ENCODE measurements around the gene NR2C1.

The NR2C1 gene

GRCh38 chr12:95083471-95083870, 10.1 kb upstream of the NR2C1 start:
- DNase-seq = no peak

DNA sequence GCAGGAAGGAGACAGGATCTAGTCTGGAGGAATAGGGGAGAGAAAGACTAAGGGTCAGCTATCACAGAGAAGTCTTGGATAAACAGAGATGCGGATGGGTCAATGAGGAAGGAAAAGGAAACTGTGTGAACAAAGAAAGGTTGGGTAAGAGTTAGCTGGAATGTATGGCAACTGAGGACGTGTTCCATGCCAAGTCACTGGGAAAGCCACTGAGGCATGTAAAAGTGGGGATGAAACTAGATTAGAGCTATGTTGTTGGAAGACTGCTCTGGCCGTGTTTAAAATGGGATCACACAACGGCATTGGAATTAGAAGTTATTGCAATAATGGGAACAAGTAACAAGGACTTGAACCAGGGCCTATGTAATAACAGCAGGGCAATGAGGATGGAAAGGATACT, 3.9 kb upstream of the NR2C1 start:
- no peak for DNase-seq

DNA sequence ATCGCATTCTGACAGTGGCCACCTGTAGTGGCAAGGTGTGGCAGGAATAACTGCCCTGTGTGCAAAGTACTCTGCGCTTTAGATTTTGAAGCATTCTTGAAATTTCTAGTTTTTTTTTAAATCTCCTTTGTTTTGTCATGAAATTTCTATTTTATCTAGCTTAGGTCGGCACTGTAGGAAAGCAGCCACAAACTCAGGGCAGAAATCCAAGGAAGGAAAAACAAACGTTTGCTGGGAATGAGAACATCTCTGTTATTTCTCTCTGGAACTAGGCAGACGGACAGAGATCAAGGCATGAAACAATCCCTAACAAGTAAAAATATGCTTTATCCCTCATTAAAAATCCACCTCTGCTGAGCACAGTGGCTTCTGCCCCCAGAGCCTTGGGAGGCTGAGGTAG, 1.3 kb upstream of the NR2C1 start:
- no peak for DNase-seq

GRCh38 chr12:95073698-95074520, 491 bp upstream of the NR2C1 start:
- DNase-seq = no peak

DNA sequence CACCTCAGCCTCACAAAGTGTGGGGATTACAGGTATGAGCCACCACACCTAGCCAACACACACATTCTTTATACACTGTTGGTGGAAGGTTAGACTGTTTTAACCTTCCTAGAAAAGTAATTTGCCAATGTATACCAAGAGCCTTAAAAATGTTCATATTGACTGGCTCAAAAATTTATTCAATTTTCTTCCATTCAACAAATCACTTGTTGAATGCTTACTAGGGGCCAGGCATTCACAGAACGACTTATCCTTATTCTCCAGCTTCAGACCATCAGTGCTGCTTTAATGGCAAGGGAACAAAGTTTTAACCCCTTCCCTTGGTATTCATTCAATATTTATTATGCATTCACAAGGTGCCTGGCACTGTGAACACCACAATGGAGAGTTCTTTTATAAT, 3.0 kb downstream of the NR2C1 start:
- no peak for DNase-seq

- no peak for DNase-seq
Measured at GRCh38 chr12:95066091-95066855, 7.1 kb downstream of the NR2C1 start.

DNA sequence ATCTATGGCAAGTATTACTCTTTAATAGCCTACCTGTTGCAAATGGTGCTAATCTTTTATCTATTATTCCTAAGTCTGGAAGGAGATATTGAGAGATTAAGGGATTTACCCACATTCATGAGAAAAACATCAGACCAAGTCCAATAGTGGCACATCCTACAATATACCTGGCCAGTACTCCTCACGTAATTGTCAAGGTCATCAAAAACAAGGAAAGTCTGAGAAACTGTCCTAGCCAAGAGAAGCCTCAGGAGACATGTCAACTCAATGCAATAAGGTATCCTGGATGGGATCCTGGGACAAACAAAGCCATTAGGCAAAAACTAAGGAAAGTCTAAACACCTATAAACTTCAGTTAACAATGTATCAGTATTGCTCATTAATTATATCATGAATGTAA, 12.5 kb downstream of the NR2C1 start:
- DNase-seq = no peak

GRCh38 chr12:95059984-95060383, 13.4 kb downstream of the NR2C1 start:
- DNase-seq = no peak

GRCh38 chr12:95057424-95057823, 16.0 kb downstream of the NR2C1 start:
- DNase-seq = no peak

DNA sequence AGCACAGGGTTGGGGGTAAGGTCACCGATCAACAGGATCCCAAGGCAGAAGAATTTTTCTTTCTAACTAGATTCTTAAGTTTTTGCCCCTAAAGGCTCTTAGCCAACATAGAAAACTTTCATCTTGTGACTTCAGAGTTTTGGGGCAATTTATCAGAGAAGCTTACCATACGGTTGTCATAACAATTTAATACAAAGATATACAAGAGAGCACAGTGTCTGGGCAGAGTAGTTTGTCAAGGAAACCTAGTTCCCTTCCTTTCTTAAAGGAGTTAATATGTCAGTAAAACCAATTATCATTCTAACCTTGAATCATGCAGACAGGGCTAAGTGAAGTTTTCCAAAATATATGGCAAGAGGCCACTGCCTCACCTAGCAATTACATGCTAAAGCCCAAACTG, 18.4 kb downstream of the NR2C1 start:
- DNase-seq = no peak

DNA sequence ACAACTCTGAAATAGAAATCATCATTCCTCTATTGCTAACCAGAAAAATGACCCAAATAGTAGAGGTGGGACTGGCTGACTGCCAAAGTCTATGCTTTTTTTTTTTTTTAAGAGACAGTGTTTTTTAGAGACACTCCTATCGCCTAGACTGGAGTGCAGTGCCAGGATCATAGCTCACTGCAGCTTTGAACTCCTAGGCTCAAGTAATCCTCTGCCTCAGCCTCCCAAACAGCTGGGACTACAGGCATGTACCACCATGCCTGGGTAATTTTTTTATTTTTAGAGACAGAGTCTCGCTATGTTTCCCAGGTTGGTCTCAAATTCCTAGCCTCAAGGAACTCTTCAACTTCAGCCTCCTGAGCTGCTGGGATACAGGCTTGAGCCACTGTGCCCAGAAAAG, 19.2 kb downstream of the NR2C1 start:
- DNase-seq = no peak

GRCh38 chr12:95051241-95051640, 22.2 kb downstream of the NR2C1 start:
- no peak for DNase-seq

GRCh38 chr12:95037906-95038305, 35.5 kb downstream of the NR2C1 start:
- no peak for DNase-seq

DNA sequence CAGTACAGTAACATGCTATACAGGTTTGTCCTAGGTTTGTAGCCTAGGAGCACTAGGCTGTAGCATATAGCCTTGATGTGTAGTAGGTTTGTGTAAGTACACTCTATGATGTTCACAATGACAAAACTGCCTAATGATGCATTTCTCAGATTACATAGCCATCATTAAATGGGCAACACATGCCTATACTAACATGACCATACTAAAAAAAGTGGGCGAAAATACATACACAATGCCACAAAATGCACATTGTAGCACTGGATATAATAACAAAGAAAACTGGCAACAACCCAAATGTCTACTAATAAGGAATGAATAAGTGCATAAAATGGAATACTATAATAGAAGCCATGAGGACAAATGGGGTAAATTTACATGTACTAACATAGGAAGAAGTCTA, 38.7 kb downstream of the NR2C1 start:
- DNase-seq = no peak

- no peak for DNase-seq
Measured at GRCh38 chr12:95022477-95022876, 50.9 kb downstream of the NR2C1 start.

DNA sequence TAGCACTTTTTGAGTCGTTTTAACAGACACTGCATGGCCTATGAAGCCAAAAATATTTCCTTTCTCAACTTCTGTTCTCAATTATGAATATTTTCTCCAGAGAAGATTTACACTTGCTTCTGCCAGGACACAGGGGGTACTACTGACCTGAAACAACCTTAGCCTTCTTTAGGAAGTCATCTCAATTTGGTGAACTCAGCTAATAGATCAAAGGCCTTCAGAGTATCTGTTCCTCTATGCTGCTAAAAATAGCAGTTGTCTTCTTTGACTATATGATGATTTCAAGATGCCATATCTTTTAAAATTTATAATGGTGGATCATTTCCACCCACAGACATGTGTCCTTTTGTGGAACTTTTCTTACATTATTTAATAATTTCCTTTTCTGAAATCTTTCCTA, 55.9 kb downstream of the NR2C1 start:
- no peak for DNase-seq

GRCh38 chr12:95016120-95016519, 57.3 kb downstream of the NR2C1 start:
- no peak for DNase-seq

DNA sequence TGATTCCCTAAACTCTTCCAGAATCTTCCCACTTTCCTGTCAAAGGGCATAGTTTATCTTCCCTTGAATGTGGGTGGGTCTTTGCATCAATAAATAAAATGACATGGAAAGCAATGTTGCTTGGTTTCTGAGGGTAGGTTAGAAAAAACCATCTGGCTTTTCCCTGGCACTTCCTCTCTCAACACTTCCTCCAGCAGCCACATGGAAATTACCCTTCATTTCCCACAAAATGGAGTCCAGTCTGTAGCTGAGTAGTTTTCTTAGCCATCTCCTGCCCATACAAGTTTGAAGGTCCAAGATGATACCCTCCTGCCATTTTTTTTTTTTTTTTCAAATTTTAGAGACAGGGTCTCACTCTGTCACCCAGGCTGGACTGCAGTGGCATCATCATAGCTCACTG, 58.9 kb downstream of the NR2C1 start:
- no peak for DNase-seq

DNA sequence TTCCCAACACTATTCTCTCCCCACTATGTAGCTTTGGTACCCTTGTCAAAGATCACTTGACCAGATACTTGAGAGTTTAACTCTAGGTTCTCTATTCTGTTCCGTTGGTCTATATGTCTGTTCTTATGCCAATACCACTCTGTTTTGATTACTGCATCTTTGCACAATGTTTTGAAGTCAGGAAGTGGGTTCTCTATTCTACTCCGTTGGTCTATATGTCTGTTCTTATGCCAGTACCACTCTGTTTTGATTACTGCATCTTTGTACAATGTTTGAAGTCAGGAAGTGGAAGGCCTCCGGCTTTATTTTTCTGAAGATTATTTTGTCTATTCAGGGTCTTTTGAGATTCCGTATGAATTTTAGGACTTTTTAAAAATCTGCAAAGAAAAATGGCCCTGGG, 67.2 kb downstream of the NR2C1 start:
- DNase-seq = no peak

- no peak for DNase-seq
Measured at GRCh38 chr12:95004610-95005009, 68.8 kb downstream of the NR2C1 start.

DNA sequence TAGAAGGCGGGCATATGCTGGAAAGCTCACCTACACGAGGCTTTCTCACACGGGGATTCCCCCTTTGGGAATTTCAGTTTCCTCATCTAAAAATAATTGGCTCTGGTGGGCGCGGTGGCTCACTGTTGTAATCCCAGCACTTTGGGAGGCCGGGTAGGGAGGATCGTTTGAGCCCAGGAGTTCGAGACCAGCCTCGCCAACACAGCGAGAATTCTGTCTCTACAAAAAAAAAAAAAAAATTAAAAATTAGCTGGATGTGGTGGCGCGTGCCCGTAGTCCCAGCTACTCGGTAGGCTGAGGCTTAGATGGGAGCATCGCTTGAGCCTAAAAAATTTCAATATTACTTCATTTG, 69.5 kb downstream of the NR2C1 start:
- no peak for DNase-seq

GRCh38 chr12:95003213-95003920, 70.1 kb downstream of the NR2C1 start, which contains the start of gene NDUFA12:
Gene NDUFA12 (minus strand): TSS chr12:95003697. CDS start chr12:95003680, 17 bp downstream.
- peak; percentile 96 to 97 for DNase-seq

- peak in 1 of 2 experiments; percentile 4 for DNase-seq
Measured at GRCh38 chr12:95002754-95003153, 70.7 kb downstream of the NR2C1 start.

GRCh38 chr12:94998326-94998725, 75.1 kb downstream of the NR2C1 start:
- no peak for DNase-seq
